Mesothelial cell of epicardium (in vitro differentiated cells): ENCODE data around the gene ULK4. TPM values are rescaled to one million over a fixed set of nuclear protein-coding genes. Genes with fewer than 3 reads are reported as not detected.
A peak's percentile ranks its signal among the peaks of the same experiment; 100 is the strongest.

ENCODE experiments used
- DNase-seq, 2 experiments: peaks; one replicate each; pipeline ENCODE4 v3.0.0; 2021; ENCODE audit warnings: low spot score in 2 of 2; ENCODE audit not compliant: unreplicated experiment in 2 of 2
- H3K27ac Mint-ChIP-seq: 2 replicates; pipeline ENCODE4 v1.8.0; 2021; ENCODE audit warnings: mixed read lengths
- H3K27me3 Mint-ChIP-seq: 2 replicates; pipeline ENCODE4 v1.8.0; 2021; ENCODE audit warnings: low read depth, mixed read lengths
- H3K36me3 Mint-ChIP-seq: 2 replicates; pipeline ENCODE4 v1.8.0; 2021; ENCODE audit warnings: mixed read lengths
- H3K4me1 Mint-ChIP-seq: 2 replicates; pipeline ENCODE4 v1.8.0; 2021; ENCODE audit warnings: mixed read lengths
- H3K4me3 Mint-ChIP-seq: 2 replicates; pipeline ENCODE4 v1.8.0; 2021; ENCODE audit warnings: mild to moderate bottlenecking, moderate library complexity, mixed read lengths
- H3K9me3 Mint-ChIP-seq: 2 replicates; pipeline ENCODE4 v1.8.0; 2021; ENCODE audit warnings: mixed read lengths
- total RNA-seq: library from RNA; stranded (reverse); gene quantifications from 3 replicates; pipeline ENCODE4 v1.2.1, GENCODE V29; 2021
- TF ChIP-seq, protein P1 (sequence below): fragments of 200-600 bp; sonication (generic); IDR thresholded peaks from one replicate; pipeline ENCODE4 v1.5.0; 2021; ENCODE audit warnings: antibody characterized with exemption; ENCODE audit not compliant: unreplicated experiment

The ULK4 gene
- total RNA-seq, 1 donor from 2014 or later: 10.7 TPM

DNA sequence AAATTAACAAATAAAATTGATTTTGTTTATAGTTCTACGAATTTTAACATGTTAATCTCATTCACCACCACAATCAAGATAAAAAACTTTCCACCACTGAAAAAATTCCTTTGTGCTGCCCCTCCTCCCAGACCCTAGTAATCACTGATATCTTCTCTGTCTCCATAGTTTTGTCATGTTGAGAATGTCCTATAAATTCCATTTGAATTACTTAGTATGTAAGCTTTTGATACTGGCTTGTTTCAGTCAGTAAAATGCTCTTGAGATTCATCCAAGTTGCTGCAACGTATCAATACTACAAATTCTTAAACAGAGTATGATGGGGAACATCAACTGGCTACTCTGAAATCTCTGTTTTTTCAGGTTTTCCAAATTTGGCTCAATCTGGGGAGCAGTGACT lies 633.0 kb downstream of the ULK4 start:
- no peaks in the 10 kb centered on the region for H3K36me3 Mint-ChIP-seq
- H3K27ac Mint-ChIP-seq: peak overlapping the region; percentile 10
- TF ChIP-seq, protein P1, sequence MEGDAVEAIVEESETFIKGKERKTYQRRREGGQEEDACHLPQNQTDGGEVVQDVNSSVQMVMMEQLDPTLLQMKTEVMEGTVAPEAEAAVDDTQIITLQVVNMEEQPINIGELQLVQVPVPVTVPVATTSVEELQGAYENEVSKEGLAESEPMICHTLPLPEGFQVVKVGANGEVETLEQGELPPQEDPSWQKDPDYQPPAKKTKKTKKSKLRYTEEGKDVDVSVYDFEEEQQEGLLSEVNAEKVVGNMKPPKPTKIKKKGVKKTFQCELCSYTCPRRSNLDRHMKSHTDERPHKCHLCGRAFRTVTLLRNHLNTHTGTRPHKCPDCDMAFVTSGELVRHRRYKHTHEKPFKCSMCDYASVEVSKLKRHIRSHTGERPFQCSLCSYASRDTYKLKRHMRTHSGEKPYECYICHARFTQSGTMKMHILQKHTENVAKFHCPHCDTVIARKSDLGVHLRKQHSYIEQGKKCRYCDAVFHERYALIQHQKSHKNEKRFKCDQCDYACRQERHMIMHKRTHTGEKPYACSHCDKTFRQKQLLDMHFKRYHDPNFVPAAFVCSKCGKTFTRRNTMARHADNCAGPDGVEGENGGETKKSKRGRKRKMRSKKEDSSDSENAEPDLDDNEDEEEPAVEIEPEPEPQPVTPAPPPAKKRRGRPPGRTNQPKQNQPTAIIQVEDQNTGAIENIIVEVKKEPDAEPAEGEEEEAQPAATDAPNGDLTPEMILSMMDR: no peak
- H3K27me3 Mint-ChIP-seq: no peaks in the 10 kb centered on the region
- no peaks in the 10 kb centered on the region for H3K9me3 Mint-ChIP-seq
- peaks cover 39% of the 10 kb centered on the region for H3K4me1 Mint-ChIP-seq
- no peak overlapping the region for H3K4me3 Mint-ChIP-seq
- no peak for DNase-seq

DNA sequence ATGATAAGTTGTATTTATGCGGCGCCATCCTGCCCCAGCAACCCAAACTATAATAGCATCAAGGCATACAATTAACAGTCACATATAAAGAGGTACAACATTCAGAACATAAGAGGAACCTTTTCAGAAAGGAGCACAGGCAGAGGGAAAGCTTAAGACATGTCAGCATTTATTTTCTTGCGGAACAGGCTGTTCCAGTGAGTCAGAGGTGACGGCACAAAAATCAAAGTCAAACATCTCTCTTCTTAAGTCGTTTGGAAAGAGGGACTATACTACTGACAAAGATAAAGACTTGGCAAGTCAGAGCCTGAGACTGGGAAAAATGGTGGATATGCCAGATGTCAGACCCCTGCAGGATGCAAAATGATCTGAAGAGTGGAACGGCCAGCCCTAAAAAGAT lies 634.2 kb downstream of the ULK4 start:
- TF ChIP-seq, protein P1: no peak
- Mint-ChIP-seq H3K27ac (no peak overlapping the region), H3K36me3 (no peaks in the 10 kb centered on the region), H3K9me3 (no peaks in the 10 kb centered on the region), H3K4me3 (no peak overlapping the region), H3K27me3 (no peaks in the 10 kb centered on the region), H3K4me1 (peaks cover 46% of the 10 kb centered on the region)
- no peak for DNase-seq

DNA sequence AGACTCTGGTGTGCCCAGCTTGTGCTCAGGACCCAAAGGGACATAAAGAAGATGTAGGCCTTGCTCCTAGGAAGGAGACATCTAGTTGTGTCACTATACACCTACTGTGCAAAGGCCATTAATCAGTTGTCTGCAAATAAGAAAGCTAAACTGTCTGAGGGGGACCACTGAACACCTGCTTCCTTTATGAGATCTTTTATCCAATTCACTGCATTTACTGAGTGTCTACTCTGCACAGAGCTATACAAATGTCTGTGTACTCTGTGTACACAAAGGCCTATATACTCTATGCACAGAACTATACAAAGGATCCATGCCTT lies 637.8 kb downstream of the ULK4 start:
- no peak overlapping the region for H3K27ac Mint-ChIP-seq
- no peaks in the 10 kb centered on the region for H3K27me3 Mint-ChIP-seq
- H3K36me3 Mint-ChIP-seq: no peaks in the 10 kb centered on the region
- DNase-seq: no peak
- H3K4me1 Mint-ChIP-seq: peaks cover 39% of the 10 kb centered on the region
- TF ChIP-seq, protein P1: no peak
- no peak overlapping the region for H3K4me3 Mint-ChIP-seq
- H3K9me3 Mint-ChIP-seq: no peaks in the 10 kb centered on the region

DNA sequence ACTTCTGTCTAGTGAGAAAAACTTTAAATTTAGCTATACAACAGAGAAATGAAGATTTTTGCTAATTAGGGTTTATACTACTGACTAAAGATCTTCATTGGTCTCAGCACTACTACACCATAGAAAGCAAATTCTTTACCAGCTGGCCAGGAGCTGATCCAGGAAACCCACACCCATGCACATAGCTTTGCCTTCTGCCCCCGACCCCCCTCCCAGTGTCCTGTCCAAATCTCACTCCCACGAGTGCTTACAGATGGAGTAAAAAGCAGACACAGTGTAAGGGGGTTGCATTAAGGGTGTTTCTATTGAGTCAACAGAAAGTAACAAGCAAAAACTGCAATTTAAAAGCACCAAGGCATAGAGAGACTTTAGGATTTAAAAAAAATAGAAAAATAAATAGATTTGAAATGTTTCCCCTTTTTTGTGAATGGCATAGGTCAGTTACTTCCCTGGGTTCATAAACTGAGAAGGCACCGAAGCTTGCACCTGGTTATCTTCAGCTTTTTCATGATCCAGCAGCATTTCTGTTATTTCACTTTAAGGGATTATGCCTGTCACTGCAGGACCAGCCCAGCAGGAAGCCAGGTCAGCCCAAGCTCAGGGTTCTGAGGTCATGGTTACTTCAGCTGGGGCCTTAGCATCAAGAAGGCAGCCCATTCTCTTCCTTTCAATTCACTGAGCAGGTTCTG lies 638.3 kb downstream of the ULK4 start:
- H3K27ac Mint-ChIP-seq: no peak overlapping the region
- H3K27me3 Mint-ChIP-seq: no peaks in the 10 kb centered on the region
- peaks cover 35% of the 10 kb centered on the region for H3K4me1 Mint-ChIP-seq
- no peaks in the 10 kb centered on the region for H3K9me3 Mint-ChIP-seq
- TF ChIP-seq, protein P1: no peak
- no peak overlapping the region for H3K4me3 Mint-ChIP-seq
- H3K36me3 Mint-ChIP-seq: no peaks in the 10 kb centered on the region
- DNase-seq: no peak

DNA sequence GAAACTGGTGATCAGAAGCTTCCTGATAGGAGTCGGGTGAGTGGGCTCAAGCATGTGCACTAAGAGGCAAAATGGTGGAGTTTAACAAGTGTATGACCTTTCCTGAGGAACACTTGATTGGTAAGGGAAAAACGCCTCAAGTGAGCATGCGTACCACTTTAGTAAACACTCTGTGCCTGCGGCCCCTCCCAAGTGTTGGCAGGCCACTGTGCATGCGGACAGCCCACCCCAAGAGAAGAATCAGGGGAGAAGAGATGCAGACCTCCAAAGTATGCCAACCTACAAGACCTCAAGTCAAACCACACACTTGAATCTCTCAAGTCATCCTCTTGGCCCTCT lies 640.3 kb downstream of the ULK4 start:
- DNase-seq: no peak
- no peaks in the 10 kb centered on the region for H3K27me3 Mint-ChIP-seq
- TF ChIP-seq, protein P1: no peak
- H3K4me3 Mint-ChIP-seq: no peak overlapping the region
- H3K36me3 Mint-ChIP-seq: no peaks in the 10 kb centered on the region
- peaks cover 27% of the 10 kb centered on the region for H3K4me1 Mint-ChIP-seq
- no peak overlapping the region for H3K27ac Mint-ChIP-seq
- H3K9me3 Mint-ChIP-seq: no peaks in the 10 kb centered on the region
